HepG2 (cell line): ENCODE results near the gene ZFP36.

Experiments used
- ATF7 ChIP-seq, 2 experiments: fragments of 450-650 bp in 1 of 2; sonication (generic) in 1 of 2; formaldehyde crosslinking in 1 of 2; IDR thresholded peaks; 2 replicates each; pipeline versions ENCODE4 v1.4.0 to v1.6.1; 2016 to 2020; ENCODE audit warnings: antibody characterized with exemption in 1 of 2, mild to moderate bottlenecking in 1 of 2, missing genetic modification reagents in 1 of 2
- JUN ChIP-seq: sonication (generic); formaldehyde crosslinking; IDR thresholded peaks from 2 replicates; pipeline ENCODE4 v1.4.0; 2020; ENCODE audit warnings: mild to moderate bottlenecking, missing genetic modification reagents
- KAT7 ChIP-seq: IDR thresholded peaks from 2 replicates; pipeline ENCODE4 v1.6.1; 2018; ENCODE audit warnings: borderline replicate concordance, missing compliant biosample characterization
- POLR2A ChIP-seq, 2 experiments: IDR thresholded peaks; 2 replicates each; pipeline ENCODE4 v1.6.1; 2011; ENCODE audit warnings: low read depth in 2 of 2, low read length in 2 of 2, mild to moderate bottlenecking in 1 of 2, moderate library complexity in 1 of 2; ENCODE audit not compliant: insufficient read depth in 1 of 2
- POLR2AphosphoS5 ChIP-seq: IDR thresholded peaks from 2 replicates; pipeline ENCODE4 v1.6.1; 2012; ENCODE audit warnings: low read depth, low read length
- RELA ChIP-seq: sonication (generic); formaldehyde crosslinking; IDR thresholded peaks from 2 replicates; pipeline ENCODE4 v1.4.0; 2020; ENCODE audit warnings: missing genetic modification reagents
- TBP ChIP-seq: sonication (generic); formaldehyde crosslinking; IDR thresholded peaks from 2 replicates; pipeline ENCODE4 v1.5.0; 2020; ENCODE audit warnings: missing genetic modification reagents
- YY1 ChIP-seq: IDR thresholded peaks from 2 replicates; pipeline ENCODE4 v1.6.1; 2011; ENCODE audit warnings: low read length, low read depth, moderate library complexity, mild to moderate bottlenecking; ENCODE audit not compliant: insufficient read depth, insufficient replicate concordance
- ZBTB38 ChIP-seq: sonication (generic); formaldehyde crosslinking; IDR thresholded peaks from 2 replicates; pipeline ENCODE4 v1.5.1; 2020; ENCODE audit warnings: mild to moderate bottlenecking, missing genetic modification reagents
- ZNF10 ChIP-seq: sonication (generic); formaldehyde crosslinking; IDR thresholded peaks from 2 replicates; pipeline ENCODE4 v1.4.0; 2020; ENCODE audit warnings: mild to moderate bottlenecking, low read depth, missing genetic modification reagents, borderline replicate concordance
- ZNF12 ChIP-seq: sonication (generic); formaldehyde crosslinking; IDR thresholded peaks from 2 replicates; pipeline ENCODE4 v1.5.0; 2020; ENCODE audit warnings: missing genetic modification reagents
- ZNF3 ChIP-seq: IDR thresholded peaks from 2 replicates; pipeline ENCODE4 v1.7.0; 2017; ENCODE audit warnings: inconsistent platforms
- ZNF549 ChIP-seq: sonication (generic); formaldehyde crosslinking; IDR thresholded peaks from 2 replicates; pipeline ENCODE4 v1.5.0; 2020; ENCODE audit warnings: missing genetic modification reagents
- TF ChIP-seq, protein P1 (sequence below): sonication (generic); formaldehyde crosslinking; IDR thresholded peaks from 2 replicates; pipeline ENCODE4 v1.4.0; 2020; ENCODE audit warnings: missing genetic modification reagents, borderline replicate concordance

- TF ChIP-seq ZNF3 (CRISPR knock-in tag) (no peak), ATF7 (IDR thresholded peaks at IDR 0.05) (no peak), ATF7 (CRISPR knock-in tag; IDR thresholded peaks at IDR 0.05) (no peak), RELA (CRISPR knock-in tag) (no peak), ZNF12 (CRISPR knock-in tag) (no peak), ZNF549 (CRISPR knock-in tag) (no peak), TBP (CRISPR knock-in tag) (no peak), POLR2A (IDR thresholded peaks at IDR 0.05; ENCODE audit: insufficient read depth in 1 of 2, low read depth in 2 of 2, low read length in 2 of 2) (no peak; a peak in 1 of 4 replicates), POLR2AphosphoS5 (no peak), ZNF10 (no peak), KAT7 (CRISPR knock-in tag) (no peak), ZBTB38 (CRISPR knock-in tag) (peak; percentile 88), JUN (CRISPR knock-in tag) (no peak), YY1 (no peak)
- TF ChIP-seq, protein P1, sequence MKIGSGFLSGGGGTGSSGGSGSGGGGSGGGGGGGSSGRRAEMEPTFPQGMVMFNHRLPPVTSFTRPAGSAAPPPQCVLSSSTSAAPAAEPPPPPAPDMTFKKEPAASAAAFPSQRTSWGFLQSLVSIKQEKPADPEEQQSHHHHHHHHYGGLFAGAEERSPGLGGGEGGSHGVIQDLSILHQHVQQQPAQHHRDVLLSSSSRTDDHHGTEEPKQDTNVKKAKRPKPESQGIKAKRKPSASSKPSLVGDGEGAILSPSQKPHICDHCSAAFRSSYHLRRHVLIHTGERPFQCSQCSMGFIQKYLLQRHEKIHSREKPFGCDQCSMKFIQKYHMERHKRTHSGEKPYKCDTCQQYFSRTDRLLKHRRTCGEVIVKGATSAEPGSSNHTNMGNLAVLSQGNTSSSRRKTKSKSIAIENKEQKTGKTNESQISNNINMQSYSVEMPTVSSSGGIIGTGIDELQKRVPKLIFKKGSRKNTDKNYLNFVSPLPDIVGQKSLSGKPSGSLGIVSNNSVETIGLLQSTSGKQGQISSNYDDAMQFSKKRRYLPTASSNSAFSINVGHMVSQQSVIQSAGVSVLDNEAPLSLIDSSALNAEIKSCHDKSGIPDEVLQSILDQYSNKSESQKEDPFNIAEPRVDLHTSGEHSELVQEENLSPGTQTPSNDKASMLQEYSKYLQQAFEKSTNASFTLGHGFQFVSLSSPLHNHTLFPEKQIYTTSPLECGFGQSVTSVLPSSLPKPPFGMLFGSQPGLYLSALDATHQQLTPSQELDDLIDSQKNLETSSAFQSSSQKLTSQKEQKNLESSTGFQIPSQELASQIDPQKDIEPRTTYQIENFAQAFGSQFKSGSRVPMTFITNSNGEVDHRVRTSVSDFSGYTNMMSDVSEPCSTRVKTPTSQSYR = no peak
These were observed 1.2 kb downstream of the ZFP36 start for GRCh38 chr19:39407660-39408391.
